ENCODE measurements around the gene DPEP3.
"Not testable (repeated sequence)": the region's sequence is repeated elsewhere in the genome, so short reads cannot be mapped to it uniquely, and the experiment has no call there.

The DPEP3 gene

GRCh38 chr16:67999985-68000384 is 19.7 kb upstream of the DPEP3 start:
- ATAC-seq, result no peak
- peak overlapping the region; percentile 37 to 67 for H3K27ac Mint-ChIP-seq
- H3K4me3 Mint-ChIP-seq, result peak overlapping the region; percentile 79
- H3K27me3 Mint-ChIP-seq, result no peaks in the 10 kb centered on the region
- no peaks in the 10 kb centered on the region for H3K9me3 Mint-ChIP-seq
- no peak for DNase-seq
- H3K4me1 Mint-ChIP-seq, result peaks cover 59% of the 10 kb centered on the region

GRCh38 chr16:67998779-67999688 is 18.7 kb upstream of the DPEP3 start, which contains the start of gene DPEP2:
DPEP2 (minus strand) TSS chr16:67999484; CDS start chr16:67993212, 6,272 bp downstream.
- not testable (repeated sequence) for H3K9me3 Mint-ChIP-seq, H3K27me3 Mint-ChIP-seq
- peak within 1 kb of the TSS; percentile 37 to 83 for H3K27ac Mint-ChIP-seq
- H3K4me3 Mint-ChIP-seq, result peak within 1 kb of the TSS; percentile 79
- peak; percentile 67 to 75 for DNase-seq
- peak; percentile 93 for ATAC-seq
- peaks cover 63% of the 10 kb centered on the region for H3K4me1 Mint-ChIP-seq

- not testable (repeated sequence) for ATAC-seq, H3K27me3 Mint-ChIP-seq, H3K9me3 Mint-ChIP-seq, H3K27ac Mint-ChIP-seq, DNase-seq
- peaks cover 70% of the 10 kb centered on the region for H3K4me1 Mint-ChIP-seq
- peak overlapping the region; percentile 79 for H3K4me3 Mint-ChIP-seq
Measured at GRCh38 chr16:67998231-67998778, 18.0 kb upstream of the DPEP3 start.

- H3K27ac Mint-ChIP-seq, result no peak overlapping the region
- no peak for DNase-seq
- H3K27me3 Mint-ChIP-seq, result no peaks in the 10 kb centered on the region
- H3K4me3 Mint-ChIP-seq, result no peak overlapping the region
- no peaks in the 10 kb centered on the region for H3K9me3 Mint-ChIP-seq
- no peak for ATAC-seq
- peaks cover 80% of the 10 kb centered on the region for H3K4me1 Mint-ChIP-seq
Measured at GRCh38 chr16:67996666-67997065, 16.4 kb upstream of the DPEP3 start.

GRCh38 chr16:67995423-67995822 is 15.1 kb upstream of the DPEP3 start:
- no peaks in the 10 kb centered on the region for H3K9me3 Mint-ChIP-seq
- no peak for ATAC-seq
- H3K4me1 Mint-ChIP-seq, result peaks cover 71% of the 10 kb centered on the region
- peak overlapping the region; percentile 38 to 45 for H3K4me3 Mint-ChIP-seq
- peak in 1 of 2 donors; percentile 49 for DNase-seq
- H3K27me3 Mint-ChIP-seq, result no peaks in the 10 kb centered on the region
- H3K27ac Mint-ChIP-seq, result peak overlapping the region; percentile 69 to 91

GRCh38 chr16:67994040-67994408 is 13.7 kb upstream of the DPEP3 start:
- peaks cover 57% of the 10 kb centered on the region for H3K4me1 Mint-ChIP-seq
- not testable (repeated sequence) for H3K9me3 Mint-ChIP-seq, H3K27me3 Mint-ChIP-seq, DNase-seq
- ATAC-seq, result peak; percentile 40
- peak overlapping the region; percentile 89 to 93 for H3K4me3 Mint-ChIP-seq
- peak overlapping the region; percentile 97 for H3K27ac Mint-ChIP-seq

- Mint-ChIP-seq H3K27me3 (no peaks in the 10 kb centered on the region), H3K4me3 (peak overlapping the region; percentile 89 to 93), H3K9me3 (no peaks in the 10 kb centered on the region), H3K27ac (peak overlapping the region; percentile 97), H3K4me1 (peaks cover 54% of the 10 kb centered on the region)
- DNase-seq, result peak; percentile 88 to 90
- ATAC-seq, result peak; percentile 87
Measured at GRCh38 chr16:67993207-67994039, 13.1 kb upstream of the DPEP3 start.

GRCh38 chr16:67992661-67993206 is 12.4 kb upstream of the DPEP3 start:
- peak; percentile 10 for ATAC-seq
- no peaks in the 10 kb centered on the region for H3K27me3 Mint-ChIP-seq

GRCh38 chr16:67990018-67990386 is 9.7 kb upstream of the DPEP3 start:
- H3K27me3 Mint-ChIP-seq, result no peaks in the 10 kb centered on the region
- H3K4me1 Mint-ChIP-seq, result peaks cover 29% of the 10 kb centered on the region
- ATAC-seq, result no peak
- no peak overlapping the region for H3K27ac Mint-ChIP-seq
- no peaks in the 10 kb centered on the region for H3K9me3 Mint-ChIP-seq
- H3K4me3 Mint-ChIP-seq, result no peak overlapping the region
- no peak for DNase-seq

More at GRCh38 chr16:67992661-67993206, 12.4 kb upstream of the DPEP3 start:
- no peak for DNase-seq
- Mint-ChIP-seq H3K27ac (peak overlapping the region; percentile 59 to 61), H3K4me1 (peaks cover 50% of the 10 kb centered on the region), H3K9me3 (no peaks in the 10 kb centered on the region), H3K4me3 (peak overlapping the region; percentile 89 to 93)

GRCh38 chr16:67989322-67990017 is 9.2 kb upstream of the DPEP3 start:
- no peak for ATAC-seq

GRCh38 chr16:67988675-67989074 is 8.4 kb upstream of the DPEP3 start:
- no peaks in the 10 kb centered on the region for H3K27me3 Mint-ChIP-seq
- no peak overlapping the region for H3K4me3 Mint-ChIP-seq
- H3K27ac Mint-ChIP-seq, result peak overlapping the region in 1 of 2 donors; percentile 78

More at GRCh38 chr16:67989322-67990017, 9.2 kb upstream of the DPEP3 start:
- no peak for DNase-seq
- peaks cover 29% of the 10 kb centered on the region for H3K4me1 Mint-ChIP-seq
- no peaks in the 10 kb centered on the region for H3K9me3 Mint-ChIP-seq
- no peak overlapping the region for H3K4me3 Mint-ChIP-seq
- peak overlapping the region in 1 of 2 donors; percentile 15 for H3K27ac Mint-ChIP-seq
- H3K27me3 Mint-ChIP-seq, result no peaks in the 10 kb centered on the region

GRCh38 chr16:67987460-67988160 is 7.3 kb upstream of the DPEP3 start:
- no peak overlapping the region for H3K4me3 Mint-ChIP-seq
- peak overlapping the region in 1 of 2 donors; percentile 21 for H3K27ac Mint-ChIP-seq
- H3K4me1 Mint-ChIP-seq, result peaks cover 31% of the 10 kb centered on the region
- H3K9me3 Mint-ChIP-seq, result no peaks in the 10 kb centered on the region
- H3K27me3 Mint-ChIP-seq, result no peaks in the 10 kb centered on the region
- ATAC-seq (no peak), DNase-seq (no peak)

More at GRCh38 chr16:67988675-67989074, 8.4 kb upstream of the DPEP3 start:
- ATAC-seq (no peak), DNase-seq (no peak)
- H3K9me3 Mint-ChIP-seq, result no peaks in the 10 kb centered on the region
- H3K4me1 Mint-ChIP-seq, result peaks cover 31% of the 10 kb centered on the region

GRCh38 chr16:67986949-67987348 is 6.7 kb upstream of the DPEP3 start:
- Mint-ChIP-seq H3K9me3 (no peaks in the 10 kb centered on the region), H3K27me3 (no peaks in the 10 kb centered on the region), H3K4me1 (peaks cover 29% of the 10 kb centered on the region), H3K27ac (no peak overlapping the region), H3K4me3 (no peak overlapping the region)
- DNase-seq (no peak), ATAC-seq (no peak)

GRCh38 chr16:67982011-67982696 is 1.9 kb upstream of the DPEP3 start:
- no peak for ATAC-seq
- no peak overlapping the region for H3K27ac Mint-ChIP-seq
- no peak for DNase-seq
- no peaks in the 10 kb centered on the region for H3K27me3 Mint-ChIP-seq
- H3K4me1 Mint-ChIP-seq, result peaks cover 29% of the 10 kb centered on the region
- no peak overlapping the region for H3K4me3 Mint-ChIP-seq
- H3K9me3 Mint-ChIP-seq, result no peaks in the 10 kb centered on the region

Data from stimulated activated naive CD8-positive, alpha-beta T cell treated with anti-CD3 and anti-CD28 coated beads, Interleukin-15, amount 100 ng/mL, for 72 hours (primary cell).